Occipital lobe (tissue), 2 donors: ENCODE data around the gene POU3F3. TPM values are rescaled to one million over a fixed set of nuclear protein-coding genes. Genes with fewer than 3 reads are reported as not detected.
A peak's percentile ranks its signal among the peaks of the same experiment; 100 is the strongest.

Source experiments
- DNase-seq: peaks from one replicate; lab custom pipeline; 2025; lab: John Stamatoyannopoulos, UW
- total RNA-seq: library from RNA; depleted of rRNA; stranded (reverse); fragments of >200 nt; gene quantifications from one replicate; pipeline ENCODE4 v1.2.3, GENCODE V29; 2014

Gene POU3F3
- total RNA-seq = 274 TPM

DNA sequence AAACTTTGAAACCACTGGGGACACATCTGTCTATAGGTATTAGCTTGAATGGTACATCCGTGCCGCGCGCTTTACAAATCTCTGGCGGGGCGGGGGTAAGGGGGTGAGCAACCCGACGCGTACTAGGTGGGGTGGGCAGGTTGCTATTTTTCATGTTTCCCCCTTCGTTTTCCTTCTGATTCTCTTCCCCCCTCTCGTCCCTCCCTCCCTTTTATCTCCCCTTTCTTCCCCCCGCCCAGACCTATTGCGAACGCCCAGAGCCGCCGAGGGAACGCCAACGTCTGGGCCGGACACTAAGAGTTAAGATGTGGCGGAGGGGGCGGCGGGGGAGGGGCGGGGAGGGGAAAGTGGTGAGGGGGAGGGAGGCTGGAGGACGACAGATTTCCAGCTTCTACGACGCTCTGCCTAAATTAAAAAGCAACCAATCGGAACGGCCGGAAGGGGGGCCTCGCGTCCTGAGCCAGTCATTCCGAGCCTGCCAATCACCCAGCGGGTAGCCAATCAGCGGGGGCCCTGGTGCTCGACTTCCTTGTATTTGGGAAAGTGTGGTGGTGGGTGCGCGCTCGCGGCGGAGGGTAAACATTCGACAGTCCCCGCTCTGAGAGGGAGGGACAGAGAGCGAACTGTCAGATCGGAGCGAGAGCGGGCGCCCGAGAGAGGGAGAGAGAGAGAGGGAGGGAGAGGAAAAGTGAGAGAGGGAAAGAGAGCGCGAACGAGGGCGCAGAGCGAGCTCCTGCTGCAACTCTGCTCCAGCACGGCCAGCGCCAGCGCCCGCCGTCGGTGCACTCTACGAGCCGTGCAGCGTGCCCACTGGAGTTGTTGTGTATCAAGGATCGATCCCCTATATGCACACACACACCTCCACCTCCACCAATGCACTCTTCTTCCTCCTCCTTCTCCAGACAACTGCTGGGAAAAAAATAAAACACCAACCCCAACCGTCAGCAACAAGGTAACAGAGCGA is at the start of gene POU3F3:
Gene POU3F3 (plus strand): TSS at position 582 of the 964 bp plus-strand sequence. CDS start 1,396 bp downstream, outside the sequence.
- DNase-seq = peak; percentile 99

DNA sequence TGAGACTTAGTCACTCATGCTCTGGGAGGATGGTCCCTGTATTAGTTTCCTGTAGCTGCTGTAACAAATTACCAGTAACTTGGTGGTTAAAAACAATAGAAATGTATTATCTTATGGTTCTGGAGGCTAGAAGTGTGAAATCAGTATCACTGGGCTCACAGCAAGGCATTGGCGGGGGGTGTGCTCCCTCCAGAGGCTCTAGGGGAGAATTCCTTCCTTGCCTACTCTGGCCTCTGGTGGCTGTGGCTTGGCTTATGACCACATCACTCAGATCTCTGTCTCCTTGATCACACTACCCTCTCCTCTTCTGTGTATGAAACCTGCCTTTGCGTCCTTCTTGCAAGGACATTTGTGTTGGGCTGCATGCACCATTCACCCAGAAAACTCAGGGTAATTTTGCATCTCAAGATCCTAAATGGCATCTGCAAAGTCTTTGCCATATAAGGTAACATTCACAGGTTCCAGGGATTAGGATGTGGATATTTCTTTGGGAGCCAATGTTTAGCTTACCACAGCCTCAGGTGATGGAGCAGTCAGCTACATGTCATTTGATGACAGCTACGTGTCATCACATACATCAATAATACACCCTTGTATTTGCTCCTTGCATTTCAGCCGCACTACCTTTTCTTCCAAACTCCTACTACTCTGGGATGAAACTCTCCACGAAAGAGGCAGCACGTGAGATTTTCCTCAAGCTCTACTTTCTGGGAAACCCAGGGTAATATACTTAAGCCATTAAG is 49.6 kb upstream of the POU3F3 start:
- DNase-seq = no peak

GRCh38 chr2:104812286-104812685 is 41.6 kb upstream of the POU3F3 start:
- DNase-seq = no peak

DNA sequence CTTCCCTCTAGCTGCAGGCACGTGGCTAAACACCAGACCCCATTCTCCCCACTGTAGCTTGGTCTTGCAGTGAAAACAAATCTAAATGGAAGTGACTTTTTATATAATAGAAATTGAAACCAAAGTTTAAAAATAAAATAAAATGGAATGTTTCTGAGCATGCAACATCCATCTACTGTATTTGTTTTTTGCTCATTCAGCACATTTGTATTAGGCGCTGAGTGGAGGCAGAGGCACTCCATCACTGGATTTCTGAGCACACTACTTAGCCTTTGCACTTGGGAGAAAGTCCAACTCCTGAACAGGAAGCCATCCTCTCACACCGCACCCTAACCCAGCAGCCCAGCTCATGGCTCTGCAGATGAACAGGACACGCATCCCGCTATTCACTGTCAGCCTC is 37.8 kb upstream of the POU3F3 start:
- no peak for DNase-seq

DNA sequence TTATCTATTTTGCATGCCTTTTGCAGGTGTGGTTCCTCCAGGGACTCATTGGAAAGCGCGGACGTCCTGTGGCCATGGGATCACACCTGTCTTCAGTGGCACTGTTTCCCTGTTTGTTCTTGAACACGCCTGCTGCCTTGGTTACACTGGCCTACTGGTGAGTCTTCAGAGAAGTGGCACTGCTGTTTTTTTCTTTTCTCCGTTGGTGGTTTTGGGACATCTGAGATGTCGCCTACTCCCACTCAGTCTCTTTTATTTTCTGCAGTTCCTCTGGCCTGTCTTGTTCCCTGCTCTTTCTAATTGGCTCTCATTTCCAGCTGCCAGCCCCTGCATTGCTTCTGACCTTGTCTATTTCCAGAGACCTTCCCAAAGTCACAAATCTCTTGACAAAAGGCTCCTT is 35.7 kb upstream of the POU3F3 start:
- DNase-seq = no peak

DNA sequence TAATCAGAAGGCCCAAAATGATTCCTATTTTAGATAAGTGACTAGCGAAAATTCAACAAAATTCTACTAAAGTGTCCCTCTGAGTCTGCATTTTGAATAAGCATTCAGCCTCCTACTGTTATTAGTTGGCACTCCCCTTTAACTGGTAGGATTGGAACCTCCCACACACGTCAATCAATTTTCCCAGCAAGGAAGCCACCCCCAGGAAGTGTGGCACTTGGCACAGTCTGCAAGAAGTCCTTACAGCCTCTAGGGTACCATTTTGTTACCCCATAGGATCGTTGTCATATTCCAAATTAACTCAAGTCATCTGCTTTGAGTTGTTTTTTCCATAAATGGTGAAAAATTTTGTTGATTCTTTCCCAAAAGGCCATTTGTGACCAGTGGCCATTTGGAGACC is 33.8 kb upstream of the POU3F3 start:
- DNase-seq = no peak

GRCh38 chr2:104825124-104825865 is 28.6 kb upstream of the POU3F3 start:
- DNase-seq = no peak

- DNase-seq = no peak
Measured at GRCh38 chr2:104826016-104826415, 27.9 kb upstream of the POU3F3 start.

DNA sequence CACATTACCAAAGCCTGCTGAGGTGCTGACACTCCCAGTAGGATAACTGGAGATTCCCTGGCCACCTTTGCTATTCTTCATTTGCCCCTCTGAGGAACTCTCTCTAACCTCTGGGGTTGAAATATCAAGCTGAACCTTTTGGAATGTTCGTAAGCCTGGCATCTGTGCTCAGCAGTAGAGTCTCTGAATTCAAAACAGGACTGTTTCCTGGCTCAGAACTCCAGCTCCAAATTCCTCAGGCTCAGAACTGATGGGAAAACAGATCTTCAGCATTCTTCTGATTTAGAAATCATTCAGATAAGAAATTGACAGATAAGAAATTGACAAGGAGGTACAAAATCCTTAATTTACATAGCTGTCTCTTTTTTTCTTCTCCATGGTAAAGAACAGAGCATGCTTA is 22.2 kb upstream of the POU3F3 start:
- no peak for DNase-seq

DNA sequence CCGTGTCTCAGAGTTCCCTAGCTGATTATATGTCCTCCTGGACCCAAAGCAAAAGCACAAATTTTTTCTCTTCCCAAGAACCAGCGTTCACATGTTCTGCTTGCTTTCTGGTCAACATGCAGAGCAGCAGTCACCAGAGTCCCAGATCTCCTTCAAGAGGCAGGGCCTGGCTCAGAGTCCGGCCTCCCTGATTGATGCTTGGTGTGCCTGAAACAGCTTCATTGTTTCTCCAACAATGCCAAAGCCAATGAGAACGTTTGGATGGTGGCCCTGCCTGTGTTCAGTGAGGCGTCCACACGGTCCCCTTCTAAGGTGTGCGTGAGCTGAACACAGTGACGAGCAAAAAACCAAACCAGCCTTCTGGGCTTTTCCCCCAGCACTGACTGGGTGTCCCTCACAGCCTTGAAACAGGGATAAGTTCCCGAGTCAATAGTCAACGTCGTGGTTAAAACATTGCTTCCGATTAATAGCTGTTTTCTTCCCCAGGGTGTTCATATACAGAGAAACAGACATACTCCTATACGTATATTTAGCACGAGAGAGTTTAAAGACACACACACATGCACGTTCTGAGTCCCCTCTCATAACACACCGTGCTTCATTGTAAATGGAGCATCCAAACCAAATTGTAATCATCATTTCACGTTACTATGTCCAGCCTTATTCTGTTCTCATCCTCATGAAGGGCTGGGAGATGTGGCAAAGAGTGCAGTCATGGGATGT is 19.3 kb upstream of the POU3F3 start:
- DNase-seq = peak; percentile 66

- DNase-seq = no peak
Measured at GRCh38 chr2:104836265-104836664, 17.6 kb upstream of the POU3F3 start.

GRCh38 chr2:104836841-104837240 is 17.1 kb upstream of the POU3F3 start:
- no peak for DNase-seq

DNA sequence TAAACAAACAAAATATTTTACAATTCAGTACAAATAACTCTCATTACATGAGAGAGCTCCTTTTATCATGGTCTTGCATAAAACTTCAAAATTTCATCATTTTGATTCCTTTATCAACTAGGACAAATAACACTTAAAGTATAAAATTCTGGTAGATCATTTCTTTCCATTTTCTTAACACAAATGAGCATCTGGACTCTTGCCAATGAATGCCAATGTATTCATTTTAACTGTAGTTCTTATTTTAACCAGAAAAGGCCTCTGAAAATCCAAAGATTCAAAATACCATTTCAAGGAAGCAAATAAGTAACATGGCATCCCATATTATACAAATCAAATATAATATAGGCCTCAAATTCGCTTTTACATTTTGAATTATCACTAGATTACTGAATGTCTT is 13.8 kb upstream of the POU3F3 start:
- no peak for DNase-seq

DNA sequence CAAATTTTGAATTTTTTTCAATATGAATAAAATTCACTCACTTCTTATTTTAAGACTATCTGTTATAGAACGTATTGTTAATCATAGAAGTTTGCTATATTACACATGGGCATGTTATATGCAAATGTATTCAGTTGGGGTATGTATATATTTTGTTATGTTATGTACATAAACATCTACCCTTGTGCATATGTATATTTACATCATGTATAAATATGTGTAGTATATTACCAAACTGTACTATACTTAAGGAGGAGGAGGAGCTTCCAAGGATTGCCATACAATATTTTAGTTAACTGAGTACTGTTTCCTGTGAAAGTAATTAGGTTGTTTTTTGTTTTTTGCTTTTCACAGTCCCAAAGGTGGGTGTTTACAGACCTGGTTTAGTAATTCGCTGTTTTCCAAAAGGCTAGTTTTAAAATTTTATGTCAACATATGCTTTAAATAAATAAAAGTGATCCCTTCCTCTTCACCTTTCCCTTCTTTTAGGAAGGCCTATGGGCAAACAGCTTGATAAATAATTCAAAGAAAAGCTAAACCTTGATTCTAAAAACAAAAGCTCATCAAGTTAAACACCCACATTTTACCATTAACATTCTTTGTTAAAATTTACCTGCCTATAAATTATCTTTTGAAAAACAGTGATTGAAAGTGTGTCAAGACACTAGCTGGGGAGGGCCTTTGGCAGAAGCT is 12.9 kb upstream of the POU3F3 start:
- no peak for DNase-seq

DNA sequence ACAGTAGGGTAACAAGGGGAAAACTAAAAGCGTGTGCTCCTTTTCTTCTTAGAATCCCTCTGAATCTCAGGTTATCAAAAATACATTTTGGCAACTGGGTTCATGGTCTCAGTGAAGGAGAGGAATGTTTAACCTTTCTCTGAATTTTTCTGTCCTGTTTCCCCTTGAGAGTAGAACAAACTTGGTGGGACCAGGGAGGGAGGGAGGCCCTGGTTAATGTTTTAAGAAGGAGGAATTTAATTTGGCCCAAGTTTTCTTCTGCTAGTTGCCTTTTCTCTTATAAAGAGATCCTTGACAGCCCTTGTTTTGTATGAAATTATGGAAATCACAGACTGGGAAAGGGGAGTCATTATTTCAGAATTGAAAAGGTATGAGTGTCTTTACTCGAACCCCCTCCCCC is 12.2 kb upstream of the POU3F3 start:
- no peak for DNase-seq

GRCh38 chr2:104844807-104845551 is 8.9 kb upstream of the POU3F3 start:
- DNase-seq = peak; percentile 67

- no peak for DNase-seq
Measured at GRCh38 chr2:104845552-104845931, 8.4 kb upstream of the POU3F3 start.

DNA sequence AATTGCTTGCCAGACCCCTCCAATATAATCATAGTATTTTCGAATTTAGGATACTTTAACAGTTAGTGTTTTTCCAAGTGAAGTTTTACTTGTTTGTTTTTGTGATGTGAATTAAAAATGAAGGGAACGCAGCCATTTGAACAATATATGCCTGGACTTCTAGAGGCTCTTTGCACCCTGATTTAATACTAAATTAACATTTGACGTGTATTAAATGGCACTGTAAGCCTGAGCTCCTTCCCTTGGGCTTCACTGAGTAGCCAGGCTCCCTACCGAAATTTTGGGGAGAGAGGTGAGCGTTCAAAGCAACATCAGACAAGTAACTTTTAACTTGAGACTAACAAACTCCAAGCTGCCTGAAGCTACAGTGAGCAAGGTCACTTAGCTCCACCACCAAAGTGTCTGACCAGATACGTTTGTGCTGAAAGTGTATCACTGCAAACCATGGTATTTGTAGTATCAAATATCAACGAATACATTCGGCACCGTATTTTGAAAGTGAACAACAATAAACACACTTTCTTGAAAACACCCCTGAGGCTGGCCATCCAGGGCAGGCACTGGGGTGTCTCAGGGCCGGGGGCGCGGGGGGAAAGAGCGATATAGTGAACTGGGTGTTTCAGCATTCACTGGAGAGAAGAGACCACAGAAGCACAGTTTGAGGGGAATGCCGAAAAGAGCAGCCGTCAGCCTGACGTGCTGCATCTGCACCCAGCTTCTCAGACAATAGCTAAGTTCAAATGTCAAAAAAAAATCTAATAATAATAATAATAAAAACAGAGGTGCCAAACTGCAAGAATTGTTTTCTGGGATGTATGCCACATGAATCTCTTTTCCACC is 7.7 kb upstream of the POU3F3 start:
- no peak for DNase-seq
